GDM1 (cell line): ENCODE results near the gene ACOXL.
A peak's percentile ranks its signal among the peaks of the same experiment; 100 is the strongest.

Experiments
- DNase-seq: peaks from one replicate; lab custom pipeline; 2025; lab: John Stamatoyannopoulos, UW

ACOXL gene

DNA sequence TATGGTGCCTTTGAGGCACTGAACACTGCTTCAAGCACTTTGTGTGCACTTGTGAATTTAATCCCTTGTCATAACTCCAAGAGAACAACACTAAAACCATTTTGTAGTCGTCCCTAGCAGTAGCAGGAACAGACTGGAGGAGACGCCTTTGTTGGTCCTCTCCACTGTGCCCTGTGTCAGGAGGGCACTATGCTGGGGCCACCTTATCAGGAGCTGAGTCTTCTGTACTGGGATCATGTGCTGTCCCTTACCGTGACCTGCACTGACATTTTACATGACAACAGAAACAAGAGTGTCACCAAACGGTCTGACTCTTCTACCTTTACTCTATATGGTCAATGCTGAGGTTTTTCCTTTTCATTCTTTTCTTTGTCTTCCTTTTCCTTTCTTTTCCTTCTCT lies 62.0 kb downstream of the ACOXL start:
- no peak for DNase-seq

DNA sequence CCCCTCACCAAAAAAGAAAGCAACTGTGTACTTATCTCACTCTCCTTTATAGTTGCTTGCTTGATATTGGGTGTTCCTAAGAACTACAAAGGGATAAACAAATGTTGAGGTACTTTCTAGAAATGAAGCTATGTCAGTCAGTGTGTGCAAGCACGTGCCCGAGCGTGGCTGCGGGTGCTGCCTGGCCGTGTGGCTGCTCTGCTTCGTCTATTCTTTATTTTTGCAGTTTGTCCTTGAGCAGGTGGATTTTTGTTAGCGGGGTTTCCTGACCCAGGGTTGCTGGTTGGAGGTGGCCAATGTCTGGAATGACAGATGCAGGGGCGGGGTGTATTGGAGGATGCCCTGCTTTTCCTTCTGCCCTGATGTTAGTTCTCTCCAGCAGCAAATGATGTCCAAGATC lies 62.6 kb downstream of the ACOXL start:
- DNase-seq = no peak

DNA sequence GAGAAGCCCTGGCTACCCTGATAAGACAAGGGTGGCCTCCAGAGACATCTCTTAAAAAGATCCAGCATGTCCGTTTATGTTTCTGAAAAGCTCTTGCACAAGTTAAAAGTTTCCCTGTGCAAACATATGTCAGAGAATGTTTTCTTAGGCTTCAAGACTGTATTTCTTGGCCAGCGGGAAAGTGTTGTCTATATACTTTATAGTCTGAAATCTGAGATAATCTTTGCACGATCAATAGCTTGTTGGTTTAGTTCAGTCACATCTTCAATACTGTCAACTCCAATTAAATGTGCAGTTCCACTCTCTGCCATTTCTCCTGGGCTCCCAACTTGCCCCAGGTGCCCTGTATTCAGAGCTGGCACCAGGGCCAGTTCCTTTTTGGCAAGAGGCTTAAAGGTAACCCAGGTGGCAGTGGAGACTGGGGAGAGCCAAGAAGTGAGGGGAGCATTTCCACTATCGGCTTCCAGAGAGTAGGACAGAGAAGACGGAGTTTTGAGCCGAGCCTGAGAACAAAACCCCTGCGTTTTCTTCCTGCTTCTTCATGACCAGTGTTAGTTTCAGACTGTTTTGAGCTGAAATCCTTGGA lies 64.4 kb downstream of the ACOXL start:
- no peak for DNase-seq

DNA sequence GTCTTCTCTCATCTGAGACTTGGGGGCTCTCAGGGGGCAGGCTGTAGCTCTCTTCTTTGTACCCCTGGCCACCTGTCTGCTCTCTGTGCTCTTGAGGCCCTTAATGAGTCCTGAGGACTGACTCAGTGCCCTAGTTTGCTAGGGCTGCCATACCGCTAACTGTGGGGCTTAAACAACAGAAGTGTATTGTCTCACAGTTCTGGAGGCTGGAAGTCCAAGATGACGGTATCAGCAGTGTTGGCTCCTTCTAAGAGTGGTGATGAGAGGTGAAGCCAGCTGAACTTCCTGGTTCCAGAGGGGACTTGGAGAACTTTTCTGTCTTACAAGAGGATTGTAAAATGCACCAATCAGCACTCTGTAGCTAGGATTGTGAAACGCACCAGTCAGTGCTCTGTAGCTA lies 67.0 kb downstream of the ACOXL start:
- DNase-seq = no peak

DNA sequence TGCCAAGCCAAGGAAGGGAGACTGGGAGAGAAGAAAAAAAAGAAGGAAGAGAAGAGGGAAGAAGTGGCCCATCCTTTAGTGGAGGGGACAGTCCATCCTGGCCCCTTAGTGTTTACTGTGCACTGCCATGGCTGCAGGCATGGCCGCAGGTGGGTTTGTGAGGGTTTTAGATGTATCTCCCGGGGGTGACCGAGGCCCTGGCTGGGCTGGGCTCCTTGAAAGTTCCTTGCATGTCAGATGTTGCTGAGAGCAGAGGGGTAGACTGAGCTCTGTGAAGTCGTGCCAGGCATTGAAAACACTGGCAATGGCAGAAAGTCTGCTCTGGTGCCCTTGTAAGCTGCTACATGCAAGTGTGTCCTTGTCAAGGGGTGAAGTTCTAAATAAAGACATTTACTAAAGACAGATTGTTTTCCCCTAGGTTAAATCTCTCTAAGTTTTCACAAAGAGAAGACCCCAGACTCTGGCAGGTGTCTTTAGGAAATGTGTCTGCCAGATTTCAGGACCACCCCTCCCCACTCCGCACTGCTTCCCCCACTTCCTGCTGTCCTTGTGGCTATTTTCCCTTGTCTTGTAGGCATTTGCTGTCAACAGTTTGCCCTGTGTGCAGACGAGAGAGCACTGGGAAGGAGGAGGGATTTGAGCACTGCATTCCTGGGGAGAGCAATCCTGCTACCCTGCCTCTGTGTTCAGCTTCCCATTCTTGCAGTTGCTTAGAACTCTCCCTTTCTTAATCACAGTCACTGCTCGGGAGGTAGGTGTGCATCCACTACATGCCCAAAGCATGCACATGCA lies 68.4 kb downstream of the ACOXL start:
- DNase-seq = no peak

- no peak for DNase-seq
Observed at GRCh38 chr2:110802208-110802932, 70.0 kb downstream of the ACOXL start.

GRCh38 chr2:110804433-110804832 lies 72.1 kb downstream of the ACOXL start:
- DNase-seq = no peak

DNA sequence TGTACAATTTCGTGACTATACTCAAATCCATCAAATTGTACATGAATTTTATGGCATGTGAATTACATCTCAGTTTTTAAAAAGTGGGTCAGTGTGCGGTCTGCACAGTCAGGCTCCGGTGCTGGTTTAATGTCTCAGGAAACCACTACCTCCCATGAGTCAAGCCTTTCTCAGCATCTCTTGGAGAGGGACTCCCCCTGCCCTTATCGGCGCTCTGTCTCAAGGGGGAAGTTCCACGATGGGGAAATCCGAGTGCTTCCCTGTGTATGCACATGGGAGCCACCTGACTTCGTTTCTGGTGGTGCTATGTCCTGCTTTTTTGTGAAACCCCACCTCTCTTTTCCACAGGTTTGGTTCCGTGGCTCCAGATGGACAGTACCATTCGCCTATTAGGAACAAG lies 72.5 kb downstream of the ACOXL start:
- DNase-seq = peak; percentile 38

DNA sequence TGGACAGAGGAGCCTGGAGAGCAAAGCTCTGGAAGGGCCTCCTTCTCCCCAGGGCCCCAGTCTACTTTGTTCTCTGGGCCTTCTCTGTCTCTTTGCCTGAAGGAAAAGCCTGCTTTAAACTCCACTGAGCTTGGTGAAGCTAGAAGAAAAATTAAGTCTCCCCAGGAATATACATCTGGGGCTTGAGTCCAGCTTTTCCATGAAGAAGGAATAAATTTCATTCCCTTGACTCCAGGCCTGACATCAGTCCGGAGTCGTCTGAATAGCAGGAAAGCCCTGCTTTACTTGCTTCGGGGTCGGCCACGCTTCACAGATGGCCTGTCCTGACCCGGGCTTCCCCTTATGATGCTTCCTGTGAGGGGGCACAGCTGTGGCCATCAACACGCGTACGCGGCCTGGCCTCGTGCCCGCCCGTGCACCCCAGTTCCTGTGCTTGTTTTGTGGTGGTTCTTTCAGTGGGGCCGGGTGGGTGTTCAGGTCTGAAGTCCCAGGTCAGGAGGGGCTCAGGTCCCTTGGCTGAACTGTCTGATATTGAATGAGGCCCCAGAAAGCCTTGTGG lies 73.6 kb downstream of the ACOXL start:
- no peak for DNase-seq

DNA sequence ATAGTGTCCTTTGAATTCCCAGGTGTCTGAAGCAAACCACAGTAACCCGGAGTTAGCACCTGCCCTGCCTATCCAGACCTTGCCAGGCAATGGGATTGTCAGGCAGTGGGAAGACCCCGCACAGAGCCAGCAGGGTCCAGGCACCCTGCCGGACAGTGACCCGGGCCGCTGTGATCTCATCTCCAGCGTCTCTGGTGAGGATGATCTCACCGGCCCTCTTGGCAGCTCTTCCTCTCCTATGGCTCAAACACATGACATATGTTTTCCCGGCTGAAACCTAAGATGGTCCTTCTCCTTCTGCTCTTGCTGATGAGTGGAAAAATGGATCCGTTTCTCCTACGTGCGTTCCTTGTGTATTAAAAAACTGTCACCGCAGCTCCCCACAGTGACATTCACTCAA lies 75.1 kb downstream of the ACOXL start:
- no peak for DNase-seq

- DNase-seq = no peak
Observed at GRCh38 chr2:110810404-110810803, 78.0 kb downstream of the ACOXL start.

- DNase-seq = no peak
Observed at GRCh38 chr2:110812726-110813645, 80.6 kb downstream of the ACOXL start.

DNA sequence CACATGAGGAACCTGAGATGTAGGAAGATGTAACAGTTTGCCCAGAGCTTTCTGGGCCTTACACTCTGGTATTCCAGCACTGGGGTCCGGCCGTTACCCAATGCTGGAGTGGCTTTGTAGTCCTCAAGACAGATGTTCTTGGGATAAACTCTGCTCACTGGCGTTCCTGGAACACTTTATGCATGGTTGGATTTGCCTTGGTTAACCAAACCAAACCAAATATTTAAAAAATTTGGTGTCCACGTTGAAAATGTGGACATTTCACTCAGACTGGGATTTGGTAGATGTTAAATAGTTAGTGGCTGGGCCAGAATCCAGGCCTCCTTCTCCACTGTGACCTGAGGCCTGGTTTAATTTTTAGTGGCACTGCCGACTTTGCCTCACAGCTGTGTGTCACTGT lies 81.5 kb downstream of the ACOXL start:
- no peak for DNase-seq

- no peak for DNase-seq
Observed at GRCh38 chr2:110815938-110816337, 83.6 kb downstream of the ACOXL start.

DNA sequence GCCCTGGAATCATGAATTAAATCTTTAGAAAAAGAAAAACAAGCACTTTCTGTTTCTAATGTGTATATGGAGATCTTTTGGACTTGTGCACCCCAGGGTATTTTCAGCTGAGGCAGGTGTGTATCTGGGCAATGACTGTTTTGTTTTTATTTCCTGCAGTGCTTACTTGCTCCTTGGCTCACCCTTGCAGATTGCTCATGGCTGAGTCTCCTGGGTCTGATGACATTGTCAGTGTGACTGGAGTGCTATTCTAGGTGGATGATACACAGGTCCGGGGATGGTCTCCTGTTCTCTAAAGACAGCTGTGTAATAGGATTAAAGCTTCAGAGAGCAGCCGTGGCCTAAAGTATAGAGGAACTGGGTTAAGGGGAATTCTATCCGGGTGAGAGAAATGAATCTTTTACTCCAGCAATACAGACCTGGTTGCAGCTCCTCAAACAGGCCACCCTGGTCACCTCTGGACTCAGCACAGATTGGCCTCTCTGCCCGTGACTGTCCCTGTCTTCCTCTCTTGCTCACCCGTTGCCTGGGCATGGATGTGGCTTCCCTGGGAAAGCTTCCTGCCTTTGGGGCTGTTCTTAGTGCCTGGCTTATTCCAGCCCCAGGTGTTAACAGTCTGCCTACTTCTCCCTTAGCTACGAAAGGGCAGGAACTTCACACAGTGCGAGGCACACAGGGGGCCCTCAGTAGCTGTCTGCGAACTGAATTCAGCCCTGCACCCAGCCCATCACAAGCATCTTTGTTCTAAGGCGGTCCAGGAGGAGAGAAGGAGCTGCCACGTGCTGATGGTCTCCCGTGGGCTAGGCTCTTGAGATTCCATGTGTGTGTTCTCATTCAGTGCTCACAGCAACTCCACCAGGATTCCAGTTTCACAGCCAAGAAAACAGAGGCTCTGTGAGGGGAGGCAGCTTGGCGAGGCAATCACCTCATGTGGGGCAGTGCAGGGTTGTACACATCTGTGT lies 84.3 kb downstream of the ACOXL start:
- no peak for DNase-seq

DNA sequence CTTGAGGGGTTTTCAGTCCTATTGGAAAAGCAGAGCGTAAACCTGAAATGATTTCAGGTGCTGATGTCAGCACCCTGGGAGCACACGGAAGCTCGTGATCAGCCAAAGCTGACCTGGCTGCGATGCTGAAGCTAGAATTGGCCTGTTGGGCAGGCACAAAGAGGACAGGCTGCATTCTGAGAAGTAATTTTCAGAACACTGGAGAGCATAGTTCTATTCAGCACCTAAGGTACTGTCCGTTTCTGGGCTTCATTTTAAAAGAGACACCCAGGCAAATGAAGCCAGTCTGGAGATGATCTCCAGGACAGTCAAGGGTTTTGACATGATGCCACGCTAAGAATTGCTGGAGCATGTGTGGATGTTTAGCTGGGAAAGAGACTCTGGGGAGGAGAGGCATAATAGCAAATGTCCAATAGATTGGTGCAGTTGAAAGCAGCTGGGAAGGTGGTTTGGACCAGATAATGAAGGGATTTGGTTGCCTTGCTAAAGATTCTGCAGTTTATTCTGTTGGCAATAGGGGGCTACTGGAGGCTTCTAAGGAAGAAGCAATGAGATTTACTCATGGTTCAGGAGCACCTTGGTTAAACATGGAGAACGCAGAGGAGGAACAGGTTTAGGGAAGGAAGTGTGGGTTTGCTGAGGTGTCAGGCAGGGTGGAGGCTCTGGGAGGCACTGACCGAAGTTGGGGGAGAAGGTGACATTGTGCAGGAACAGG lies 86.6 kb downstream of the ACOXL start:
- peak; percentile 33 for DNase-seq

- DNase-seq = no peak
Observed at GRCh38 chr2:110819711-110820110, 87.3 kb downstream of the ACOXL start.

GRCh38 chr2:110820128-110820527 lies 87.8 kb downstream of the ACOXL start:
- DNase-seq = no peak

GRCh38 chr2:110823165-110823564 lies 90.8 kb downstream of the ACOXL start:
- DNase-seq = no peak

GRCh38 chr2:110827511-110827910 lies 95.1 kb downstream of the ACOXL start:
- no peak for DNase-seq
